ENCODE measurements around the gene TLL2. TPM values are rescaled to one million over a fixed set of nuclear protein-coding genes. Genes with fewer than 3 reads are reported as not detected.
A peak's percentile ranks its signal among the peaks of the same experiment; 100 is the strongest.

TLL2 gene
- total RNA-seq, 2 donors from 2014 or later, result 0.10 TPM; not detected in 1

- intact Hi-C loops (cut with DNase I), result no loop called here
- no peak for DNase-seq (ENCODE audit: low spot score)
These were observed 101.9 kb downstream of the TLL2 start for GRCh38 chr10:96411716-96412320.

- DNase-seq (ENCODE audit: low spot score), result no peak
- intact Hi-C loops (cut with DNase I), result no loop called here
These were observed 103.4 kb downstream of the TLL2 start for GRCh38 chr10:96410296-96410695.

GRCh38 chr10:96408201-96408600 lies 105.5 kb downstream of the TLL2 start:
- intact Hi-C loops (cut with DNase I), result no loop called here
- DNase-seq (ENCODE audit: low spot score), result no peak

GRCh38 chr10:96407560-96408069 lies 106.1 kb downstream of the TLL2 start:
- peak; percentile 25 for DNase-seq (ENCODE audit: low spot score)
- intact Hi-C loops (cut with DNase I), result no loop called here

GRCh38 chr10:96406091-96406490 lies 107.6 kb downstream of the TLL2 start:
- DNase-seq (ENCODE audit: low spot score), result no peak
- intact Hi-C loops (cut with DNase I), result no loop called here

GRCh38 chr10:96402417-96403305 lies 111.1 kb downstream of the TLL2 start:
- intact Hi-C loops (cut with DNase I), result no loop called here
- DNase-seq (ENCODE audit: low spot score), result peak; percentile 23

GRCh38 chr10:96401036-96401435 lies 112.7 kb downstream of the TLL2 start:
- DNase-seq (ENCODE audit: low spot score), result peak; percentile 51
- intact Hi-C loops (cut with DNase I), result no loop called here

- no peak for DNase-seq (ENCODE audit: low spot score)
- intact Hi-C loops (cut with DNase I), result no loop called here
These were observed 113.3 kb downstream of the TLL2 start for GRCh38 chr10:96400465-96400864.

GRCh38 chr10:96397902-96398301 lies 115.8 kb downstream of the TLL2 start:
- DNase-seq (ENCODE audit: low spot score), result peak; percentile 18
- intact Hi-C loops (cut with DNase I), result loop anchor here in 1 of 2 donors (10.0 kb wide), 1 partner anchor 117 kb away; the partner anchor contains the start of gene TLL2

GRCh38 chr10:96395931-96396877 lies 117.5 kb downstream of the TLL2 start:
- intact Hi-C loops (cut with DNase I), result loop anchor here in 1 of 2 donors (10.0 kb wide), 1 partner anchor 119 kb away; the partner anchor contains the start of gene TLL2
- DNase-seq (ENCODE audit: low spot score), result peak; percentile 88

- no peak for DNase-seq (ENCODE audit: low spot score)
- intact Hi-C loops (cut with DNase I), result loop anchor here in 1 of 2 donors (10.0 kb wide), 1 partner anchor 124 kb away; the partner anchor contains the start of gene TLL2
These were observed 123.3 kb downstream of the TLL2 start for GRCh38 chr10:96390460-96390864.

GRCh38 chr10:96389785-96390184 lies 123.9 kb downstream of the TLL2 start:
- intact Hi-C loops (cut with DNase I), result loop anchor here (10.0 kb wide), 1 partner anchor 125 kb away; the partner anchor contains the start of gene TLL2 (in 2 of the 2)
- DNase-seq (ENCODE audit: low spot score), result no peak

- DNase-seq (ENCODE audit: low spot score), result no peak
- intact Hi-C loops (cut with DNase I), result loop anchor here in 1 of 2 donors (10.0 kb wide), 1 partner anchor 127 kb away; the partner anchor contains the start of gene TLL2
These were observed 126.1 kb downstream of the TLL2 start for GRCh38 chr10:96387601-96388000.

GRCh38 chr10:96387161-96387560 lies 126.6 kb downstream of the TLL2 start:
- intact Hi-C loops (cut with DNase I), result loop anchor here in 1 of 2 donors (10.0 kb wide), 1 partner anchor 128 kb away; the partner anchor contains the start of gene TLL2
- DNase-seq (ENCODE audit: low spot score), result no peak

GRCh38 chr10:96384506-96384905 lies 129.2 kb downstream of the TLL2 start:
- intact Hi-C loops (cut with DNase I), result loop anchor here in 1 of 2 donors (10.0 kb wide), 1 partner anchor 130 kb away; the partner anchor contains the start of gene TLL2

GRCh38 chr10:96380821-96381220 lies 132.9 kb downstream of the TLL2 start:
- intact Hi-C loops (cut with DNase I), result loop anchor here in 1 of 2 donors (10.0 kb wide), 1 partner anchor 134 kb away; the partner anchor contains the start of gene TLL2
- DNase-seq (ENCODE audit: low spot score), result peak; percentile 53

More at GRCh38 chr10:96384506-96384905, 129.2 kb downstream of the TLL2 start:
- DNase-seq (ENCODE audit: low spot score), result no peak

GRCh38 chr10:96379758-96380157 lies 134.0 kb downstream of the TLL2 start:
- intact Hi-C loops (cut with DNase I), result loop anchor here in 1 of 2 donors (10.0 kb wide), 1 partner anchor 135 kb away; the partner anchor contains the start of gene TLL2
- DNase-seq (ENCODE audit: low spot score), result peak; percentile 68

- intact Hi-C loops (cut with DNase I), result no loop called here
- DNase-seq (ENCODE audit: low spot score), result peak; percentile 40
These were observed 135.0 kb downstream of the TLL2 start for GRCh38 chr10:96378741-96379140.
